ENCODE data around the gene ASIC4. TPM values are rescaled to one million over a fixed set of nuclear protein-coding genes. Genes with fewer than 3 reads are reported as not detected.

Gene ASIC4
- total RNA-seq, 5 donors from 2014 or later (not counting 1 experiment from before 2014, with no cell fraction given), result 0.09 to 0.35 (median 0.20) TPM; not detected in 2

GRCh38 chr2:219494952-219495530 is 19.2 kb upstream of the ASIC4 start:
- H3K36me3 Mint-ChIP-seq, result peaks cover 3% of the 10 kb centered on the region
- H3K4me1 Mint-ChIP-seq, result peaks cover 27 to 32% (median 31%) of the 10 kb centered on the region in 3 donors
- H3K27me3 Mint-ChIP-seq, result peaks cover 42 to 66% of the 10 kb centered on the region in 2 donors
- no peak for DNase-seq
- H3K9me3 ChIP-seq, result no peaks in the 10 kb centered on the region
- H3K4me1 ChIP-seq (ENCODE audit: control insufficient read depth in 1 of 2, extremely low read depth in 1 of 2, insufficient read depth in 2 of 2, low read length in 2 of 2), result peaks cover 2 to 46% of the 10 kb centered on the region in 2 experiments
- ChIA-PET POLR2A (interaction anchor here in 1 of 2 donors (0.6 kb wide), 1 partner anchor 1099 kb away, joined by 3 read pairs; no protein-coding TSS in a partner anchor), CTCF (interaction anchor here (0.9 to 3.2 kb wide), 5 partner anchors 13 to 36 kb away, joined by 3 to 29 read pairs (median 3); no protein-coding TSS in a partner anchor)
- no peaks in the 10 kb centered on the region for H3K9me3 Mint-ChIP-seq
- 10% methylated on average over 4 of the region's 10 CpGs for WGBS (ENCODE audit: insufficient coverage)
- no peak for ATAC-seq (replicated peaks in 1 of 4)
- no peak overlapping the region for H3K27ac Mint-ChIP-seq
- H3K4me3 Mint-ChIP-seq, result no peak overlapping the region
- no peak overlapping the region for H3K27ac ChIP-seq (ENCODE audit: low read length)
- H3K27me3 ChIP-seq (replicated peaks in 1 of 2; ENCODE audit: control insufficient read depth in 2 of 2, extremely low read depth in 1 of 2, insufficient read depth in 2 of 2, low read length in 1 of 2), result peaks cover 3 to 82% of the 10 kb centered on the region in 2 experiments
- H3K36me3 ChIP-seq (ENCODE audit: control insufficient read depth in 2 of 2, extremely low read depth in 1 of 2, insufficient read depth in 1 of 2, low read length in 1 of 2), result no peaks in the 10 kb centered on the region
- no peak overlapping the region for H3K4me3 ChIP-seq (ENCODE audit: control insufficient read depth in 1 of 2, extremely low read depth in 1 of 2, low read length in 1 of 2)

- peaks cover 42 to 65% of the 10 kb centered on the region in 2 donors for H3K27me3 Mint-ChIP-seq
These were observed 18.7 kb upstream of the ASIC4 start for GRCh38 chr2:219495531-219496122.

GRCh38 chr2:219496247-219496824 is 17.9 kb upstream of the ASIC4 start:
- H3K27me3 Mint-ChIP-seq, result peaks cover 42 to 63% of the 10 kb centered on the region in 2 donors
- no peak overlapping the region for H3K27ac ChIP-seq (ENCODE audit: low read length)
- ChIA-PET POLR2A (no interaction called here), CTCF (interaction anchor here (0.6 to 3.2 kb wide), 9 partner anchors 10 to 54 kb away, joined by 3 to 29 read pairs (median 3); no protein-coding TSS in a partner anchor)
- H3K27me3 ChIP-seq (replicated peaks in 1 of 2; ENCODE audit: control insufficient read depth in 2 of 2, extremely low read depth in 1 of 2, insufficient read depth in 2 of 2, low read length in 1 of 2), result peaks cover 3 to 71% of the 10 kb centered on the region in 2 experiments
- no peaks in the 10 kb centered on the region for H3K9me3 ChIP-seq
- no peak overlapping the region for H3K4me3 ChIP-seq (ENCODE audit: control insufficient read depth in 1 of 2, extremely low read depth in 1 of 2, low read length in 1 of 2)
- ATAC-seq (replicated peaks in 1 of 4) (no peak), DNase-seq (no peak)
- no peak overlapping the region for H3K27ac Mint-ChIP-seq
- H3K36me3 ChIP-seq (ENCODE audit: control insufficient read depth in 2 of 2, extremely low read depth in 1 of 2, insufficient read depth in 1 of 2, low read length in 1 of 2), result no peaks in the 10 kb centered on the region
- no peaks in the 10 kb centered on the region for H3K9me3 Mint-ChIP-seq
- peaks cover 31 to 39% (median 35%) of the 10 kb centered on the region in 3 donors for H3K4me1 Mint-ChIP-seq
- peaks cover 2 to 48% of the 10 kb centered on the region in 2 experiments for H3K4me1 ChIP-seq (ENCODE audit: control insufficient read depth in 1 of 2, extremely low read depth in 1 of 2, insufficient read depth in 2 of 2, low read length in 2 of 2)
- H3K36me3 Mint-ChIP-seq, result peaks cover 3% of the 10 kb centered on the region
- WGBS (ENCODE audit: insufficient coverage), result 13% methylated on average over 12 of the region's 20 CpGs
- peak overlapping the region in 2 of 3 donors; percentile 56 to 90 for H3K4me3 Mint-ChIP-seq

More at GRCh38 chr2:219495531-219496122, 18.7 kb upstream of the ASIC4 start:
- WGBS (ENCODE audit: insufficient coverage), result 41% methylated on average over 9 of the region's 14 CpGs
- DNase-seq, result peak in 22 of 35 experiments; percentile 14 to 68 (median 33)
- no peak overlapping the region for H3K4me3 Mint-ChIP-seq
- Histone ChIP-seq H3K4me3 (ENCODE audit: control insufficient read depth in 1 of 2, extremely low read depth in 1 of 2, low read length in 1 of 2) (no peak overlapping the region), H3K27me3 (replicated peaks in 1 of 2; ENCODE audit: control insufficient read depth in 2 of 2, extremely low read depth in 1 of 2, insufficient read depth in 2 of 2, low read length in 1 of 2) (peaks cover 3 to 76% of the 10 kb centered on the region in 2 experiments), H3K9me3 (no peaks in the 10 kb centered on the region), H3K4me1 (ENCODE audit: control insufficient read depth in 1 of 2, extremely low read depth in 1 of 2, insufficient read depth in 2 of 2, low read length in 2 of 2) (peaks cover 2 to 48% of the 10 kb centered on the region in 2 experiments), H3K27ac (ENCODE audit: low read length) (no peak overlapping the region), H3K36me3 (ENCODE audit: control insufficient read depth in 2 of 2, extremely low read depth in 1 of 2, insufficient read depth in 1 of 2, low read length in 1 of 2) (no peaks in the 10 kb centered on the region)
- H3K36me3 Mint-ChIP-seq, result peaks cover 3% of the 10 kb centered on the region
- no peaks in the 10 kb centered on the region for H3K9me3 Mint-ChIP-seq
- H3K4me1 Mint-ChIP-seq, result peaks cover 31 to 37% (median 35%) of the 10 kb centered on the region in 3 donors
- ChIA-PET CTCF (interaction anchor here (0.5 to 3.2 kb wide), 7 partner anchors 12 to 294 kb away, joined by 3 to 29 read pairs (median 3); no protein-coding TSS in a partner anchor), POLR2A (no interaction called here)
- H3K27ac Mint-ChIP-seq, result no peak overlapping the region
- ATAC-seq (replicated peaks in 1 of 4), result peak in 1 of 4 experiments; percentile 8

GRCh38 chr2:219496825-219497494 is 17.3 kb upstream of the ASIC4 start:
- 17% methylated on average over 61 of the region's 61 CpGs for WGBS (ENCODE audit: insufficient coverage)
- peaks cover 3% of the 10 kb centered on the region for H3K36me3 Mint-ChIP-seq
- H3K27ac Mint-ChIP-seq, result no peak overlapping the region

GRCh38 chr2:219497495-219498279 is 16.6 kb upstream of the ASIC4 start:
- peaks cover 3 to 58% of the 10 kb centered on the region in 2 experiments for H3K27me3 ChIP-seq (replicated peaks in 1 of 2; ENCODE audit: control insufficient read depth in 2 of 2, extremely low read depth in 1 of 2, insufficient read depth in 2 of 2, low read length in 1 of 2)
- ATAC-seq (replicated peaks in 1 of 4), result no peak

More at GRCh38 chr2:219496825-219497494, 17.3 kb upstream of the ASIC4 start:
- CTCF ChIA-PET, result interaction anchor here (0.6 to 3.2 kb wide), 6 partner anchors 10 to 55 kb away, joined by 3 to 29 read pairs (median 4); no protein-coding TSS in a partner anchor
- H3K9me3 Mint-ChIP-seq, result no peaks in the 10 kb centered on the region
- H3K9me3 ChIP-seq, result no peaks in the 10 kb centered on the region
- H3K4me3 Mint-ChIP-seq, result peak overlapping the region; percentile 90 to 96 (median 93)
- peaks cover 3 to 65% of the 10 kb centered on the region in 2 experiments for H3K27me3 ChIP-seq (replicated peaks in 1 of 2; ENCODE audit: control insufficient read depth in 2 of 2, extremely low read depth in 1 of 2, insufficient read depth in 2 of 2, low read length in 1 of 2)
- H3K4me3 ChIP-seq (ENCODE audit: control insufficient read depth in 1 of 2, extremely low read depth in 1 of 2, low read length in 1 of 2), result peak overlapping the region; percentile 30 to 72
- H3K4me1 ChIP-seq (ENCODE audit: control insufficient read depth in 1 of 2, extremely low read depth in 1 of 2, insufficient read depth in 2 of 2, low read length in 2 of 2), result peaks cover 2 to 48% of the 10 kb centered on the region in 2 experiments
- peaks cover 39 to 60% of the 10 kb centered on the region in 2 donors for H3K27me3 Mint-ChIP-seq
- POLR2A ChIA-PET, result no interaction called here
- H3K36me3 ChIP-seq (ENCODE audit: control insufficient read depth in 2 of 2, extremely low read depth in 1 of 2, insufficient read depth in 1 of 2, low read length in 1 of 2), result peaks cover 0 to 3% of the 10 kb centered on the region in 2 donors
- H3K4me1 Mint-ChIP-seq, result peaks cover 32 to 40% (median 35%) of the 10 kb centered on the region in 3 donors
- ATAC-seq (replicated peaks in 1 of 4), result no peak
- no peak overlapping the region for H3K27ac ChIP-seq (ENCODE audit: low read length)
- DNase-seq, result peak in 3 of 35 experiments; percentile 20 to 28 (median 21)

More at GRCh38 chr2:219497495-219498279, 16.6 kb upstream of the ASIC4 start:
- Histone ChIP-seq H3K36me3 (ENCODE audit: control insufficient read depth in 2 of 2, extremely low read depth in 1 of 2, insufficient read depth in 1 of 2, low read length in 1 of 2) (peaks cover 0 to 7% of the 10 kb centered on the region in 2 donors), H3K4me3 (ENCODE audit: control insufficient read depth in 1 of 2, extremely low read depth in 1 of 2, low read length in 1 of 2) (peak overlapping the region; percentile 72 to 78), H3K9me3 (no peaks in the 10 kb centered on the region), H3K27ac (ENCODE audit: low read length) (no peak overlapping the region), H3K4me1 (ENCODE audit: control insufficient read depth in 1 of 2, extremely low read depth in 1 of 2, insufficient read depth in 2 of 2, low read length in 2 of 2) (peaks cover 2 to 48% of the 10 kb centered on the region in 2 experiments)
- Mint-ChIP-seq H3K36me3 (peaks cover 6% of the 10 kb centered on the region), H3K4me1 (peaks cover 32 to 40% (median 35%) of the 10 kb centered on the region in 3 donors), H3K27ac (peak overlapping the region in 1 of 2 donors; percentile 52), H3K27me3 (peaks cover 36 to 53% of the 10 kb centered on the region in 2 donors), H3K4me3 (peak overlapping the region; percentile 90 to 96 (median 93)), H3K9me3 (no peaks in the 10 kb centered on the region)
- DNase-seq, result peak in 5 of 35 experiments; percentile 13 to 47 (median 20)
- ChIA-PET POLR2A (no interaction called here), CTCF (interaction anchor here (1.0 to 1.7 kb wide), 4 partner anchors 12 to 43 kb away, joined by 3 to 8 read pairs (median 4); no protein-coding TSS in a partner anchor)
- 4% methylated on average over 56 of the region's 59 CpGs for WGBS (ENCODE audit: insufficient coverage)
